HEK293T (cell line): ENCODE measurements around the gene MAP4.

Experiments
- CTCF ChIA-PET: fragments of 350-600 bp; formaldehyde crosslinking; extraction: SDS; loops from one replicate; lab custom pipeline; 2021; ENCODE audit warnings: antibody characterized with exemption, inconsistent platforms; lab: Yijun Ruan, JAX
- POLR2A ChIA-PET: fragments of 350-600 bp; formaldehyde crosslinking; extraction: SDS; loops from one replicate; lab custom pipeline; 2020; ENCODE audit warnings: antibody characterized with exemption, inconsistent platforms; lab: Yijun Ruan, JAX
- DNase-seq: peaks from one replicate; pipeline ENCODE4 v3.0.0; 2012; ENCODE audit warnings: mixed read lengths; ENCODE audit errors: extremely low spot score
- ARNT ChIP-seq: fragments of 450-650 bp; IDR thresholded peaks from 2 replicates; pipeline ENCODE4 v1.6.1; 2017; ENCODE audit warnings: mild to moderate bottlenecking
- BHLHE40 ChIP-seq: fragments of 450-650 bp; IDR thresholded peaks from 2 replicates; pipeline ENCODE4 v1.6.1; 2016; ENCODE audit warnings: mild to moderate bottlenecking, moderate library complexity, borderline replicate concordance
- CTBP1 ChIP-seq: fragments of 450-650 bp; IDR thresholded peaks from 2 replicates; pipeline ENCODE4 v1.6.1; 2016; ENCODE audit warnings: borderline replicate concordance
- ELF4 ChIP-seq: fragments of 450-650 bp; IDR thresholded peaks from 2 replicates; pipeline ENCODE4 v1.6.1; 2017; ENCODE audit warnings: antibody characterized with exemption
- FOXA1 ChIP-seq: fragments of 450-650 bp; IDR thresholded peaks from 2 replicates; pipeline ENCODE4 v1.6.1; 2016; ENCODE audit warnings: mild to moderate bottlenecking
- FOXK2 ChIP-seq: fragments of 450-650 bp; IDR thresholded peaks from 2 replicates; pipeline ENCODE4 v1.6.1; 2016; ENCODE audit warnings: mild to moderate bottlenecking
- FOXM1 ChIP-seq: fragments of 450-650 bp; IDR thresholded peaks from 2 replicates; pipeline ENCODE4 v1.6.1; 2017; ENCODE audit warnings: mild to moderate bottlenecking, borderline replicate concordance
- HDGF ChIP-seq: fragments of 450-650 bp; IDR thresholded peaks from 2 replicates; pipeline ENCODE4 v1.6.1; 2017; ENCODE audit warnings: antibody characterized with exemption, borderline replicate concordance
- L3MBTL2 ChIP-seq: fragments of 450-650 bp; conservative IDR thresholded peaks from 2 replicates; pipeline ENCODE4 v1.6.1; 2016; ENCODE audit warnings: mild to moderate bottlenecking
- LEF1 ChIP-seq: fragments of 450-650 bp; IDR thresholded peaks from 2 replicates; pipeline ENCODE4 v1.6.1; 2017; ENCODE audit warnings: mild to moderate bottlenecking, borderline replicate concordance
- NFRKB ChIP-seq: fragments of 450-650 bp; IDR thresholded peaks from 2 replicates; pipeline ENCODE4 v1.6.1; 2016; ENCODE audit warnings: mild to moderate bottlenecking, moderate library complexity
- PKNOX1 ChIP-seq: fragments of 450-650 bp; IDR thresholded peaks from 2 replicates; pipeline ENCODE4 v1.6.1; 2016
- SP1 ChIP-seq: fragments of 450-650 bp; IDR thresholded peaks from 2 replicates; pipeline ENCODE4 v1.6.1; 2017
- SUZ12 ChIP-seq: fragments of 450-650 bp; IDR thresholded peaks from 2 replicates; pipeline ENCODE4 v1.6.1; 2016; ENCODE audit warnings: mild to moderate bottlenecking
- TARDBP ChIP-seq: fragments of 450-650 bp; IDR thresholded peaks from 2 replicates; pipeline ENCODE4 v1.6.1; 2016
- ZNF384 ChIP-seq: fragments of 450-650 bp; IDR thresholded peaks from 2 replicates; pipeline ENCODE4 v1.6.1; 2016

Gene MAP4

DNA sequence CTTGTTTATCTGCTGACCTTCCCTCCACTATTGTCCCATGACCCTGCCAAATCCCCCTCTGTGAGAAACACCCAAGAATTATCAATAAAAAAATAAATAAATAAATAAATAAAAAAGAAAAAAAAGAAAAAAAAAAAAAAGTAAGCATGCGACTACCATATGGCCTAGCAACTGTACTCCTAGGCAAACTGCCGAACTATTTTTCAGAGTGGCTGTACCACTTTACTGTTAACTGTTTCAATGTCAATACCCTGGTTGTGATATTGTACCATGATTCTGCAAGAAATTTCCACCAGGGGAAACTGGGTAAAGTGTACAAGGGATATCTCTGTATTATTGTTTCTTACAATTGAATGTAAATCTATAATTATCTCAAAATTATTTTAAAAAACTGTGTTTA lies 41.3 kb upstream of the MAP4 start:
- ChIA-PET CTCF (no interaction called here), POLR2A (interaction anchor here (0.6 kb wide), 1 partner anchor 31 kb away, joined by 3 read pairs; no protein-coding TSS in a partner anchor)
- TF ChIP-seq NFRKB (no peak), HDGF (no peak), CTBP1 (no peak), FOXA1 (no peak)
- DNase-seq: no peak

- CTCF ChIA-PET: interaction anchor here (0.7 to 0.9 kb wide), 2 partner anchors 80 to 103 kb away, joined by 3 to 5 read pairs; no protein-coding TSS in a partner anchor
- POLR2A ChIA-PET: no interaction called here
Observed at GRCh38 chr3:48047841-48048464, 31.7 kb upstream of the MAP4 start.

GRCh38 chr3:48042071-48042760 lies 26.0 kb upstream of the MAP4 start:
- CTCF ChIA-PET: no interaction called here
- no peak for DNase-seq
- TF ChIP-seq LEF1 (no peak), L3MBTL2 (no peak), ELF4 (no peak), BHLHE40 (no peak), SUZ12 (no peak), FOXM1 (no peak), PKNOX1 (no peak)
- POLR2A ChIA-PET: no interaction called here

More at GRCh38 chr3:48047841-48048464, 31.7 kb upstream of the MAP4 start:
- DNase-seq: no peak
- TF ChIP-seq L3MBTL2 (no peak), SUZ12 (no peak), FOXK2 (no peak), ZNF384 (0 out of 2 replicates have a peak, but pooled peaks have one; percentile 34)

DNA sequence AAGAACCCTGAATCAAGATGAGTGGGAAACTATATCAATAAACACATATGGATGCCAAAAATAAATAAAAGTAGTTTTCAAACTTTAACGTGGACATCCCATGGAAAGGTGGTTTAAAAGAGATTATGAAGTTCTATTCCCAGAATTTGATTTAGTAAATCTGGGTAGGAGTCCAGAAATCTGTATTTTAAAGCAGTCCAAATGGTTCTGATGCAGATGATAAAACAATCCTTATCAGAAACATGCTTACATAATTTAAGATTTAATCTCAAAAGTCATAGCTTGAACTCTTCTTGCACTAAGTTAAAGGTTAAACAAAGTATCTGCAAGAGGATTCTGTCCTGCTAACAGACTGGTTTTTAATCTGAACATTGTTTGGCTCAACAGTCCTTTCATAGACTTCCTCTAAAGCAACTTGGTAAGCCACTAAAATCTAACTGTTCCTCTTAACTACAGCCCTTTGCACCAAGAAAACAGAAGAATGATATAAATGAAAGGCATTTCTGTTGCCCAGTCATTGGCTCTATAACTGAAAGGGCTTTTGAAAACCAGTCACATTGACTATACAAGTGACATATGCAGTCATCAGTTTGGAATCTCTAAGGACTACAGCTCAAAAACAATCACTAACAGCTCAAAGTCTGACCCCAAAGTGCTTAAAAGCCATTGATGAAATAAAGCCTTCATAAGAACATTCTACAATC lies 23.4 kb upstream of the MAP4 start:
- TF ChIP-seq FOXA1 (no peak), FOXK2 (no peak), CTBP1 (no peak), L3MBTL2 (no peak), LEF1 (no peak), HDGF (no peak)
- no peak for DNase-seq
- ChIA-PET CTCF (interaction anchor here (0.8 to 1.0 kb wide), 2 partner anchors 69 to 118 kb away, joined by 4 to 6 read pairs; no protein-coding TSS in a partner anchor), POLR2A (interaction anchor here (0.9 to 1.5 kb wide), 2 partner anchors 13 to 50 kb away, joined by 3 to 6 read pairs; no protein-coding TSS in a partner anchor)

DNA sequence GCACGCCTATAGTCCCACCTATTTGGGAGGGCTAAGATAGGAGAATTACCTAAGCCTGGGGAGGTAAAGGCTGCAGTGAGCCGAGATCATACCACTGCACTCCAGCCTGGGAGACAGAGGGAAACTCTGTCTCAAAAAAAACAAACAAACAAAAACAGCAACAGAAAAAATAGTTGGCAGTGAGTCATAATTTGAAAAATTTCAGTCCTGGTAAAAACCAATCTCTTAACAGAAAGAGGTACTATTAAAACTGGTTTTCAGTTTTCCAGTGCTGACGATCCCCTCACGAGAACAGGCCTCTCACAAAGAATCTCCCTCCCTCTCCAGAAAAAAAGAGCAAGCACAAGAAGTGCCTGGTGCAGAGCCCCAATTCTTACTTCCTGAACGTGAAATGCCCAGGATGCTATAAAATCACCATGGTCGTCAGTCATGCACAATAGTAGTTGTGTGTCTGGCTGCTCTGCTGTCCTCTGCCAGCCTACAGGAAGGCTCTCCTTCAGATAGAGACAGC lies 22.8 kb upstream of the MAP4 start:
- POLR2A ChIA-PET: interaction anchor here (0.9 to 1.5 kb wide), 2 partner anchors 13 to 50 kb away, joined by 3 to 6 read pairs; no protein-coding TSS in a partner anchor
- TF ChIP-seq PKNOX1 (no peak), FOXA1 (no peak), ELF4 (no peak), FOXM1 (no peak), HDGF (no peak), NFRKB (no peak), ARNT (no peak), L3MBTL2 (no peak)
- DNase-seq: no peak
- CTCF ChIA-PET: interaction anchor here (0.8 kb wide), 1 partner anchor 68 kb away, joined by 4 read pairs; no protein-coding TSS in a partner anchor

GRCh38 chr3:48034000-48034516 lies 17.8 kb upstream of the MAP4 start:
- TF ChIP-seq FOXK2: no peak
- TF ChIP-seq SUZ12: no peak
- TF ChIP-seq FOXM1: no peak
- no peak for TF ChIP-seq ARNT
- TF ChIP-seq SP1: no peak
- no peak for TF ChIP-seq NFRKB
- no peak for TF ChIP-seq CTBP1
- no peak for TF ChIP-seq HDGF
- TF ChIP-seq LEF1: no peak
- TF ChIP-seq ZNF384: no peak
- no peak for TF ChIP-seq TARDBP
- TF ChIP-seq L3MBTL2: no peak
- no peak for TF ChIP-seq FOXA1
- TF ChIP-seq BHLHE40: no peak
- TF ChIP-seq ELF4: no peak
- TF ChIP-seq PKNOX1: no peak
- CTCF ChIA-PET: interaction anchor here (0.6 to 1.6 kb wide), 3 partner anchors 19 to 45 kb away, joined by 3 to 6 read pairs (median 3); no protein-coding TSS in a partner anchor
- DNase-seq: no peak
- POLR2A ChIA-PET: interaction anchor here (0.7 kb wide), 1 partner anchor 253 kb away, joined by 3 read pairs; the partner anchor contains the start of gene SMARCC1
